ENCODE results near the gene BPIFB1. TPM values are rescaled to one million over a fixed set of nuclear protein-coding genes. Genes with fewer than 3 reads are reported as not detected.

BPIFB1 gene
- total RNA-seq, 1 experiment from 2014 or later, result 0.10 TPM

- H3K27ac ChIP-seq (ENCODE audit: low read length), result no peak overlapping the region
- intact Hi-C loops (cut with micrococcal nuclease; ENCODE audit: unreplicated experiment) (loop anchor here (2.0 kb wide), 1 partner anchor 195 kb away; no protein-coding TSS in a partner anchor), in situ Hi-C loops (cut with HindIII; ENCODE audit: low pct_unique_long_range_greater_than_20kb, low sequenced_read_pairs) (no loop called here)
- BruUV-seq (replicated peaks), result no TSS peak
- no peak overlapping the region for H3K4me3 ChIP-seq (ENCODE audit: low read depth in 2 of 2, low read length in 2 of 2)
- DNase-seq (ENCODE audit: low read depth, low spot score), result no peak
- H3K36me3 ChIP-seq (ENCODE audit: control insufficient read depth, insufficient read depth, low read length), result no peaks in the 10 kb centered on the region
- ChIA-PET POLR2A (no interaction called here), CTCF (interaction anchor here (0.7 kb wide), 1 partner anchor 179 kb away, joined by 3 read pairs; no protein-coding TSS in a partner anchor)
- no peaks in the 10 kb centered on the region for H3K4me1 ChIP-seq (ENCODE audit: control insufficient read depth, insufficient read depth, low read length)
- ATAC-seq, result no peak
- H3K27me3 ChIP-seq (ENCODE audit: control insufficient read depth, insufficient read depth, low read length), result peaks cover 17% of the 10 kb centered on the region
- H3K9me3 ChIP-seq (ENCODE audit: control insufficient read depth, insufficient read depth, low read depth, low read length), result no peaks in the 10 kb centered on the region
- TF ChIP-seq TCF7L2 (IDR thresholded peaks at IDR 0.05; ENCODE audit: low read depth, low read length) (no peak), CTCF (IDR thresholded peaks at IDR 0.05) (no peak), REST (IDR thresholded peaks at IDR 0.05; ENCODE audit: insufficient read depth in 1 of 2, low read depth in 2 of 2, low read length in 1 of 2) (no peak), POLR2AphosphoS5 (IDR thresholded peaks at IDR 0.05; ENCODE audit: low read depth, low read length) (no peak), SIN3A (IDR thresholded peaks at IDR 0.05; ENCODE audit: borderline replicate concordance, insufficient read depth, low read depth, low read length) (no peak)
Observed at GRCh38 chr20:33291416-33291815, 8.4 kb downstream of the BPIFB1 start.

GRCh38 chr20:33291830-33292355 is 8.9 kb downstream of the BPIFB1 start:
- H3K27me3 ChIP-seq (ENCODE audit: control insufficient read depth, insufficient read depth, low read length), result peaks cover 17% of the 10 kb centered on the region
- DNase-seq (ENCODE audit: low read depth, low spot score) (peak; percentile 42), ATAC-seq (0 out of 2 replicates have a peak, but pooled peaks have one; percentile 46)
- no peak for TF ChIP-seq SIN3A (IDR thresholded peaks at IDR 0.05; ENCODE audit: borderline replicate concordance, insufficient read depth, low read depth, low read length)
- peak; percentile 96 for TF ChIP-seq CTCF (IDR thresholded peaks at IDR 0.05)
- no peaks in the 10 kb centered on the region for H3K9me3 ChIP-seq (ENCODE audit: control insufficient read depth, insufficient read depth, low read depth, low read length)
- H3K4me1 ChIP-seq (ENCODE audit: control insufficient read depth, insufficient read depth, low read length), result no peaks in the 10 kb centered on the region
- in situ Hi-C loops (cut with HindIII; ENCODE audit: low pct_unique_long_range_greater_than_20kb, low sequenced_read_pairs), result no loop called here
- no peak overlapping the region for H3K27ac ChIP-seq (ENCODE audit: low read length)
- POLR2A ChIA-PET, result no interaction called here
- no TSS peak for BruUV-seq (replicated peaks)
- no peak overlapping the region for H3K4me3 ChIP-seq (ENCODE audit: low read depth in 2 of 2, low read length in 2 of 2)
- H3K36me3 ChIP-seq (ENCODE audit: control insufficient read depth, insufficient read depth, low read length), result no peaks in the 10 kb centered on the region
- CTCF ChIA-PET, result interaction anchor here (0.7 kb wide), 1 partner anchor 178 kb away, joined by 3 read pairs; no protein-coding TSS in a partner anchor
- intact Hi-C loops (cut with micrococcal nuclease; ENCODE audit: unreplicated experiment), result loop anchor here (2.0 kb wide), 1 partner anchor 195 kb away; no protein-coding TSS in a partner anchor
